GM23338 (cell line): ENCODE data around the gene CFAP57.

ENCODE experiments used
- CREB1 ChIP-seq: fragments of 250-450 bp; sonication (Bioruptor Pico); IDR thresholded peaks from 2 replicates; pipeline ENCODE4 v1.5.0; 2020; ENCODE audit warnings: low read depth, mild to moderate bottlenecking, moderate library complexity
- CTCF ChIP-seq, 2 experiments: fragments of 200-600 bp in 1 of 2; sonication (generic) in 1 of 2; conservative IDR thresholded peaks; 2 replicates each; pipeline versions ENCODE4 v1.5.1 to v1.6.1; 2016 to 2017; ENCODE audit warnings: antibody characterized with exemption in 2 of 2, low read depth in 2 of 2, mild to moderate bottlenecking in 2 of 2, moderate library complexity in 1 of 2
- EZH2 ChIP-seq: fragments of 200-600 bp; sonication (generic); IDR thresholded peaks from one replicate; pipeline ENCODE4 v1.8.0; 2017; ENCODE audit warnings: antibody characterized with exemption, mild to moderate bottlenecking, low read depth; ENCODE audit not compliant: unreplicated experiment
- EZH2phosphoT487 ChIP-seq: fragments of 200-600 bp; sonication (generic); IDR thresholded peaks from one replicate; pipeline ENCODE4 v1.8.1; 2018; ENCODE audit warnings: antibody characterized with exemption; ENCODE audit not compliant: unreplicated experiment
- JUNB ChIP-seq: IDR thresholded peaks from one replicate; pipeline ENCODE4 v1.6.1; 2016; ENCODE audit warnings: antibody characterized with exemption; ENCODE audit not compliant: unreplicated experiment
- NANOG ChIP-seq: IDR thresholded peaks from 2 replicates; pipeline ENCODE4 v1.6.1; 2016; ENCODE audit warnings: antibody characterized with exemption, borderline replicate concordance
- POLR2AphosphoS5 ChIP-seq: IDR thresholded peaks from 2 replicates; pipeline ENCODE4 v1.6.1; 2016; ENCODE audit warnings: antibody characterized with exemption, low read depth
- REST ChIP-seq: IDR thresholded peaks from one replicate; pipeline ENCODE4 v1.6.1; 2018; ENCODE audit warnings: antibody characterized with exemption; ENCODE audit not compliant: unreplicated experiment
- ZNF114 ChIP-seq: fragments of 250-450 bp; sonication (Bioruptor Pico); IDR thresholded peaks from 2 replicates; pipeline ENCODE4 v1.5.0; 2020; ENCODE audit warnings: mild to moderate bottlenecking, moderate library complexity
- ZNF331 ChIP-seq: fragments of 250-450 bp; sonication (Bioruptor Pico); IDR thresholded peaks from 2 replicates; pipeline ENCODE4 v1.5.0; 2020; ENCODE audit warnings: low read depth, mild to moderate bottlenecking, moderate library complexity
- ZNF462 ChIP-seq: fragments of 250-450 bp; sonication (Bioruptor Pico); IDR thresholded peaks from 2 replicates; pipeline ENCODE4 v1.5.0; 2020; ENCODE audit warnings: mild to moderate bottlenecking, moderate library complexity

GRCh38 chr1:43205671-43206070, 33.5 kb downstream of the CFAP57 start:
- no peak for TF ChIP-seq CTCF (conservative IDR thresholded peaks at IDR 0.05; ENCODE audit: low read depth in 2 of 2)
- no peak for TF ChIP-seq EZH2
- no peak for TF ChIP-seq POLR2AphosphoS5
- no peak for TF ChIP-seq ZNF462
- no peak for TF ChIP-seq EZH2phosphoT487
- TF ChIP-seq REST = no peak
- TF ChIP-seq ZNF331 = no peak
- TF ChIP-seq JUNB = no peak
- no peak for TF ChIP-seq CREB1 (CRISPR knock-in tag)
- no peak for TF ChIP-seq ZNF114
- TF ChIP-seq NANOG = no peak
